HepG2 (cell line): ENCODE measurements around the gene CFHR3. TPM values are rescaled to one million over a fixed set of nuclear protein-coding genes. Genes with fewer than 3 reads are reported as not detected.

Experiments used
- ARID2 ChIP-seq: sonication (generic); formaldehyde crosslinking; IDR thresholded peaks from 2 replicates; pipeline ENCODE4 v1.8.1; 2022; ENCODE audit warnings: mild to moderate bottlenecking, missing genetic modification reagents, borderline replicate concordance
- BORCS8-MEF2B ChIP-seq: sonication (generic); formaldehyde crosslinking; IDR thresholded peaks from 2 replicates; pipeline ENCODE4 v1.8.0; 2022; ENCODE audit warnings: mild to moderate bottlenecking, missing genetic modification reagents
- THYN1 ChIP-seq: sonication (generic); formaldehyde crosslinking; IDR thresholded peaks from 2 replicates; pipeline ENCODE4 v1.8.1; 2023; ENCODE audit warnings: low read depth, mild to moderate bottlenecking, moderate library complexity, missing genetic modification reagents, borderline replicate concordance
- ZBTB40 ChIP-seq, 2 experiments: fragments of 450-650 bp in 1 of 2; sonication (generic) in 1 of 2; formaldehyde crosslinking in 1 of 2; IDR thresholded peaks; 2 replicates each; pipeline versions ENCODE4 v1.6.1 to v1.8.0; 2016 to 2022; ENCODE audit warnings: antibody characterized with exemption in 1 of 2, mild to moderate bottlenecking in 1 of 2, missing genetic modification reagents in 1 of 2
- ZNF468 ChIP-seq: sonication (generic); formaldehyde crosslinking; IDR thresholded peaks from 2 replicates; pipeline ENCODE4 v1.8.0; 2022; ENCODE audit warnings: mild to moderate bottlenecking, moderate library complexity, missing genetic modification reagents
- polyA plus RNA-seq, 8 experiments: library from polyadenylated mRNA; depleted of rRNA in 3 of 8; stranded (reverse) in 7 of 8; unstranded in 1 of 8; fragments of >200 nt; fragmentation: Illumina TruSeq in 4 of 8; extraction: Trizol in 4 of 8; gene quantifications; 2 replicates each; pipeline versions ENCODE4 v1.2.1 to v1.2.3, GENCODE V29; 2011 to 2016; ENCODE audit warnings: low read depth in 4 of 8, missing spikeins in 1 of 8, mixed read lengths in 1 of 8; ENCODE audit not compliant: insufficient read depth in 1 of 8
- total RNA-seq, 5 experiments: library from RNA; depleted of rRNA; stranded (reverse); fragments of >200 nt; fragmentation: Illumina TruSeq; extraction: Trizol; gene quantifications; 2 replicates each; pipeline ENCODE4 v1.2.3, GENCODE V29; 2016; ENCODE audit warnings: low read depth in 1 of 5

CFHR3 gene
- total and polyA plus RNA-seq, 2 of the 13 experiments (the other 11 are each of a cell fraction or from before 2014, with no cell fraction given) = not detected

GRCh38 chr1:196734460-196734859, 40.2 kb upstream of the CFHR3 start (continued):
- TF ChIP-seq BORCS8-MEF2B (no peak), ARID2 (CRISPR knock-in tag) (no peak), ZNF468 (CRISPR knock-in tag) (no peak), ZBTB40 (IDR thresholded peaks at IDR 0.05) (no peak), ZBTB40 (CRISPR knock-in tag; IDR thresholded peaks at IDR 0.05) (no peak), THYN1 (no peak)
